ENCODE measurements around the gene DHX8. TPM values are rescaled to one million over a fixed set of nuclear protein-coding genes. Genes with fewer than 3 reads are reported as not detected.

The DHX8 gene
- total and polyA plus RNA-seq, 5 donors from 2014 or later = 19.8 to 129 (median 26.9) TPM

DNA sequence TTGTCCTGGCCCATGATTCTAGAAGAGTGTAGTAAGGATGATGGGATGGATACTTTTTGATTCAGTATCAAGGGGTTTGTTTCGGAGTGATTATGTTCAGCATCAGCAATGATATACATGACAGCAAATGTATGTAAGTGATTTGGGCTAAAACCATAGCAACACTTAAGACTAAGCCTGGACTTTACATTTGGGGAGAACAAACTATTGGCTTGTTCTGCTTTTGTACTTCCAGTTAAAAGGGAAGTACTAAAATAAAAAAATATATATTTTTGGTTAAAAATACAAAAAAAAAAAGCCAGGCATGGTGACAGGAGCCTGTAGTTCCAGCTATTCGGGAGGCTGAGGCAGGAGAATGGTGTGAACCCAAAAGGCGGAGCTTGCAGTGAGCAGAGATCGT lies 20.5 kb upstream of the DHX8 start:
- Mint-ChIP-seq H3K4me3 (no peak overlapping the region), H3K36me3 (no peaks in the 10 kb centered on the region), H3K4me1 (no peaks in the 10 kb centered on the region), H3K27ac (no peak overlapping the region), H3K27me3 (peaks cover 38% of the 10 kb centered on the region), H3K9me3 (peaks cover 0 to 4% (median 0%) of the 10 kb centered on the region in 7 donors)
- H3K27ac ChIP-seq (ENCODE audit: insufficient read depth, low read length, poor library complexity, severe bottlenecking) = no peak overlapping the region
- no peaks in the 10 kb centered on the region for H3K9me3 ChIP-seq (ENCODE audit: control insufficient read depth in 2 of 2, low read length in 2 of 2)
- no peak for ATAC-seq (ENCODE audit: low read depth in 2 of 2)
- no peaks in the 10 kb centered on the region for H3K36me3 ChIP-seq (ENCODE audit: control insufficient read depth, insufficient read depth, low read length)
- H3K4me1 ChIP-seq (ENCODE audit: control insufficient read depth, insufficient read depth, low read length, poor library complexity, severe bottlenecking) = no peaks in the 10 kb centered on the region
- H3K4me3 ChIP-seq (ENCODE audit: low read depth, low read length) = no peak overlapping the region
- no peak for DNase-seq
- H3K27me3 ChIP-seq (ENCODE audit: control insufficient read depth, insufficient read depth, low read length) = no peaks in the 10 kb centered on the region

DNA sequence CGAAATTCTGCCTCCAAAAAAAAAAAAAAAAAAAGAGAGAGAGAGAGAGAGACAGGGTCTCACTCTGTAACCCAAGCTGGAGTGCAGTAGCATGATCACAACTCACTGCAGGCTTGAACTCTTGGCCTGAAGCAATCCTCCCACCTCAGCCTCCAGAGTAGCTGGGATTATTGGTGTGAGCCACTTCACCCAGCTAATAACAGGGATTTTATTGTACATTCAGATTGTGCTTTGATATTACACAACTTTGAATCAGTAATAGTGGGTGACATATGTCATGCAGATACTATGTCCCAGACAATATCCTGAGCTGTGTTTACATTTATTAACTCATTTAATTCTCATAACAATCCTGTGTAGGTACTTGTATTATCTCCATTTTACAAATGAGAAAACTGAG lies 19.7 kb upstream of the DHX8 start:
- no peak overlapping the region for H3K4me3 Mint-ChIP-seq
- no peaks in the 10 kb centered on the region for H3K36me3 Mint-ChIP-seq
- no peaks in the 10 kb centered on the region for H3K9me3 ChIP-seq (ENCODE audit: control insufficient read depth in 2 of 2, low read length in 2 of 2)
- H3K9me3 Mint-ChIP-seq = peaks cover 0 to 4% (median 0%) of the 10 kb centered on the region in 7 donors
- peaks cover 39% of the 10 kb centered on the region for H3K27me3 Mint-ChIP-seq
- H3K4me1 Mint-ChIP-seq = no peaks in the 10 kb centered on the region
- DNase-seq (no peak), ATAC-seq (ENCODE audit: low read depth in 2 of 2) (no peak)
- H3K27ac ChIP-seq (ENCODE audit: insufficient read depth, low read length, poor library complexity, severe bottlenecking) = no peak overlapping the region
- H3K36me3 ChIP-seq (ENCODE audit: control insufficient read depth, insufficient read depth, low read length) = no peaks in the 10 kb centered on the region
- no peaks in the 10 kb centered on the region for H3K27me3 ChIP-seq (ENCODE audit: control insufficient read depth, insufficient read depth, low read length)
- H3K27ac Mint-ChIP-seq = no peak overlapping the region
- H3K4me1 ChIP-seq (ENCODE audit: control insufficient read depth, insufficient read depth, low read length, poor library complexity, severe bottlenecking) = no peaks in the 10 kb centered on the region
- no peak overlapping the region for H3K4me3 ChIP-seq (ENCODE audit: low read depth, low read length)

DNA sequence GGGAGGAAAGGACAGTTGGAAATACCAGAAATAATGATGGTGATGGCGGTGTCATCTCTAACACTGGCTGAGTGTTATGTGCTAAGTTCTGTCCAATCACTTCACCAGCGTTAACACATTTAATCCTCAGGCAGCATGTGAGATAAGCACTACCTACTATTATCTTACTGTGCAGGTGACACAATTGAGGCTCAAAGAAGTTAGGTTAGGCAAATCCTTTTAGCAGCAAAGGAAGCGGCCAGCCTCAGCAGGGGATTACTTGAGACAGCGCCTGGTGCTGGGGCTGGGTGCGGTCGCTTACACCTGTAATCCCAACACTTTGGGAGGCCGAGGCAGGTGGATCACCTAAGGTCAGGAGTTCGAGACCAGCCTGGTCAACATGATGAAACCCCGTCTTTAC lies 18.7 kb upstream of the DHX8 start:
- no peak overlapping the region for H3K4me3 ChIP-seq (ENCODE audit: low read depth, low read length)
- no peaks in the 10 kb centered on the region for H3K36me3 ChIP-seq (ENCODE audit: control insufficient read depth, insufficient read depth, low read length)
- ATAC-seq (ENCODE audit: low read depth in 2 of 2) (no peak), DNase-seq (no peak)
- Mint-ChIP-seq H3K4me3 (no peak overlapping the region), H3K27ac (no peak overlapping the region), H3K9me3 (peaks cover 0 to 4% (median 0%) of the 10 kb centered on the region in 7 donors), H3K4me1 (no peaks in the 10 kb centered on the region), H3K27me3 (peaks cover 37% of the 10 kb centered on the region), H3K36me3 (no peaks in the 10 kb centered on the region)
- no peaks in the 10 kb centered on the region for H3K9me3 ChIP-seq (ENCODE audit: control insufficient read depth in 2 of 2, low read length in 2 of 2)
- no peaks in the 10 kb centered on the region for H3K4me1 ChIP-seq (ENCODE audit: control insufficient read depth, insufficient read depth, low read length, poor library complexity, severe bottlenecking)
- H3K27ac ChIP-seq (ENCODE audit: insufficient read depth, low read length, poor library complexity, severe bottlenecking) = no peak overlapping the region
- no peaks in the 10 kb centered on the region for H3K27me3 ChIP-seq (ENCODE audit: control insufficient read depth, insufficient read depth, low read length)

DNA sequence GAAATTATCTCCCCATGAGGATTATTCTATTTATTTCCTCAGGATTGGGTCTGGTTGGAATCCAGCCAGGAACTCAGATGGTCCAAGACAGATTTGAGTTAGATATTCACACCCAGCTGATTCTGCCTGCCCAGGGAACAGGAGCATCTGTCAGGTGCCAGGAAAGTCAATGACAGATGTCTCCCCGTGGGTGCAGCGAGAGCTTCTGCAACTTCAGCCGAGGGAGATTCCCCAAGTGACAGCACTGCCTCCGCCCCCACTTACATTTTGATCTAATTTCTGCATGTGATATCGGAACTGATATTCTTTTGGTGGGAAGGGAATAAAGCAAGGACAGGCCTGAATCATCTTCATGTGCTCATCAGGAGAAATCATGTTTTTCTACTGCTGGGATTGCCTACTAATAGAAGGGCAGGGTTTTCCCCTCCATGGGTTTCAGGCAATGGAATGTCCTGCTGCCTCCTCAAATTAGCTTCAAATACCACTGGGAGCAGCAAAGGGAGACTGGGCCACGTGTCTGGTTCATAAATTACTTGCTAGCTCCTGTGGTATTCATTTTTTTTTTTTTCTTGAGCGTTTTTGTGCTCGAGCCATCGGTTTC lies 15.7 kb upstream of the DHX8 start:
- no peak for DNase-seq
- Mint-ChIP-seq H3K4me3 (no peak overlapping the region), H3K27me3 (peaks cover 23% of the 10 kb centered on the region), H3K27ac (no peak overlapping the region), H3K4me1 (no peaks in the 10 kb centered on the region), H3K9me3 (no peaks in the 10 kb centered on the region), H3K36me3 (no peaks in the 10 kb centered on the region)
- no peak for ATAC-seq (ENCODE audit: low read depth in 2 of 2)
- Histone ChIP-seq H3K27ac (ENCODE audit: insufficient read depth, low read length, poor library complexity, severe bottlenecking) (no peak overlapping the region), H3K4me3 (ENCODE audit: low read depth, low read length) (no peak overlapping the region), H3K27me3 (ENCODE audit: control insufficient read depth, insufficient read depth, low read length) (no peaks in the 10 kb centered on the region), H3K9me3 (ENCODE audit: control insufficient read depth in 2 of 2, low read length in 2 of 2) (no peaks in the 10 kb centered on the region), H3K36me3 (ENCODE audit: control insufficient read depth, insufficient read depth, low read length) (no peaks in the 10 kb centered on the region), H3K4me1 (ENCODE audit: control insufficient read depth, insufficient read depth, low read length, poor library complexity, severe bottlenecking) (no peaks in the 10 kb centered on the region)

DNA sequence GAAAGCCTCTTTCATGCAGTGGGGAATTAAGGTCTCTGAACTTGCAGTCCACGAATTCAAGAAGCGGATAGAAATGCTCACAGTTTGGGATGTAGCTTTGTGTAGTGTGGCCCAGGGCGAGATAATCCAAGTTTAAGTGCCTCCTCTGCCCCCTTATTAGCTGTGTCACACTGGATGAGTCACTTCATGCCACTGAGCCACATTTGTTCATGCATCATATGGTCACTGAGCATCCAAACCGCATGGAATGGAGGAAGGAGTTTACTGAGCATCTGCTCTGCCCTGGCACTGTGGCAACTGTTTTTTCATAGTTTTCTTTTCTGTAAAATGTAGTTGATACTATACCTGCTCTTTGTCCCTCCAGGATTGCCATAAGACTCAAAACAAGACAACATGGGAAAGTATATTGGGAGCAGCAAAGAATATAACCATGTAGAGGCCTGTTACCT lies 15.1 kb upstream of the DHX8 start:
- no peaks in the 10 kb centered on the region for H3K9me3 ChIP-seq (ENCODE audit: control insufficient read depth in 2 of 2, low read length in 2 of 2)
- Mint-ChIP-seq H3K4me1 (no peaks in the 10 kb centered on the region), H3K27ac (no peak overlapping the region), H3K4me3 (no peak overlapping the region), H3K36me3 (no peaks in the 10 kb centered on the region), H3K27me3 (peaks cover 23% of the 10 kb centered on the region), H3K9me3 (no peaks in the 10 kb centered on the region)
- peaks cover 2% of the 10 kb centered on the region for H3K27me3 ChIP-seq (ENCODE audit: control insufficient read depth, insufficient read depth, low read length)
- ATAC-seq (ENCODE audit: low read depth in 2 of 2) (no peak), DNase-seq (no peak)
- no peak overlapping the region for H3K4me3 ChIP-seq (ENCODE audit: low read depth, low read length)
- no peak overlapping the region for H3K27ac ChIP-seq (ENCODE audit: insufficient read depth, low read length, poor library complexity, severe bottlenecking)
- no peaks in the 10 kb centered on the region for H3K4me1 ChIP-seq (ENCODE audit: control insufficient read depth, insufficient read depth, low read length, poor library complexity, severe bottlenecking)
- H3K36me3 ChIP-seq (ENCODE audit: control insufficient read depth, insufficient read depth, low read length) = no peaks in the 10 kb centered on the region

DNA sequence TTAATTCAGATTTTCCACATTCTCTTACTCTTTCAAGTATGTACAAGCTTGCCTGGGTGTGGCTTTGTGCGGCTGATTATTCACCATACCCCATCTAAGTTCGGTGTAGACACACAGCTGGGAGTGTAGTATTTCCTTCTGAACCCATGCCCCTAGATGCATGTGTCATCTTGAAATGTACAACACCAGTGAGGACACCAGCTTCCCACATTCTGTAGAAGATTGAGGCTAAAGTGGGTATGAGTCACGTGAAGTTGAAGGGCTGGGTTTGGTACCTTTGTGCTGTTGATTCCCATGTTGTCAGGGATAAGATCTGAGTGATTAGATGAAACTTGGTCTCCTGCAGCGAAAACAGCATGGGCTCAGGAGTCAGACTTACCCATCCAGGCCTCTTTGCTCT lies 14.6 kb upstream of the DHX8 start:
- Mint-ChIP-seq H3K27ac (no peak overlapping the region), H3K36me3 (no peaks in the 10 kb centered on the region), H3K4me3 (no peak overlapping the region), H3K4me1 (no peaks in the 10 kb centered on the region), H3K27me3 (peaks cover 23% of the 10 kb centered on the region), H3K9me3 (no peaks in the 10 kb centered on the region)
- ATAC-seq (ENCODE audit: low read depth in 2 of 2) = no peak
- Histone ChIP-seq H3K27ac (ENCODE audit: insufficient read depth, low read length, poor library complexity, severe bottlenecking) (no peak overlapping the region), H3K9me3 (ENCODE audit: control insufficient read depth in 2 of 2, low read length in 2 of 2) (no peaks in the 10 kb centered on the region), H3K4me1 (ENCODE audit: control insufficient read depth, insufficient read depth, low read length, poor library complexity, severe bottlenecking) (no peaks in the 10 kb centered on the region), H3K27me3 (ENCODE audit: control insufficient read depth, insufficient read depth, low read length) (peaks cover 2% of the 10 kb centered on the region), H3K4me3 (ENCODE audit: low read depth, low read length) (no peak overlapping the region), H3K36me3 (ENCODE audit: control insufficient read depth, insufficient read depth, low read length) (no peaks in the 10 kb centered on the region)
- no peak for DNase-seq

DNA sequence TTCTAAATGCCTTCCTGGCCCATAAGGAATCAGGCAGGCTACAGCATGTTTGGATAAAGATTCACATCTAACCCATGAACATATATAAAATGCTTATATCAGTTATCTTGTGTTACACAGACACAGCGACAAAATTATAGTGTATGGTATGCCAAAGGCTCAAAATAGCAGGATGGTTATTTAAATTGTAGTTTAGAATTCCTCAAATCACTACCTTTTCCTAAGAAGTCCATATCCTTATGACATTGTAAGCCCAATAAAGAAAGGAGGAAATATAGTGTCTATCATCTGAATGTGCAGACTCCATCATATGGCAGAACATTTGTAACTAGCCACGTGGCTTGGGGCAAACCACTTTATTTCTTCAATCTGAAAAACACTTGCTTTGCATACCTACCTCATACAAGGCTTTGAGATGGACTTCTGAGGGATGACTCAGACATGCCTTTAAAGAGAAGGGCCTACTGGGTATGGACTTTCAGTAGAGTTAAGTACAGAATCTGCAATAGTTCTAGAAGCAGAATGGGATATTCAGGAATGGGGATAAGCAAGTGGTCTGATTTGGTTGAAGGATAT lies 12.1 kb upstream of the DHX8 start:
- ATAC-seq (ENCODE audit: low read depth in 2 of 2) = no peak
- Histone ChIP-seq H3K4me3 (ENCODE audit: low read depth, low read length) (no peak overlapping the region), H3K27me3 (ENCODE audit: control insufficient read depth, insufficient read depth, low read length) (peaks cover 2% of the 10 kb centered on the region), H3K4me1 (ENCODE audit: control insufficient read depth, insufficient read depth, low read length, poor library complexity, severe bottlenecking) (no peaks in the 10 kb centered on the region), H3K9me3 (ENCODE audit: control insufficient read depth in 2 of 2, low read length in 2 of 2) (no peaks in the 10 kb centered on the region), H3K36me3 (ENCODE audit: control insufficient read depth, insufficient read depth, low read length) (no peaks in the 10 kb centered on the region), H3K27ac (ENCODE audit: insufficient read depth, low read length, poor library complexity, severe bottlenecking) (no peak overlapping the region)
- H3K27me3 Mint-ChIP-seq = peaks cover 12% of the 10 kb centered on the region
- H3K4me1 Mint-ChIP-seq = no peaks in the 10 kb centered on the region
- H3K4me3 Mint-ChIP-seq = no peak overlapping the region
- H3K27ac Mint-ChIP-seq = no peak overlapping the region
- H3K9me3 Mint-ChIP-seq = no peaks in the 10 kb centered on the region
- no peaks in the 10 kb centered on the region for H3K36me3 Mint-ChIP-seq
- no peak for DNase-seq

DNA sequence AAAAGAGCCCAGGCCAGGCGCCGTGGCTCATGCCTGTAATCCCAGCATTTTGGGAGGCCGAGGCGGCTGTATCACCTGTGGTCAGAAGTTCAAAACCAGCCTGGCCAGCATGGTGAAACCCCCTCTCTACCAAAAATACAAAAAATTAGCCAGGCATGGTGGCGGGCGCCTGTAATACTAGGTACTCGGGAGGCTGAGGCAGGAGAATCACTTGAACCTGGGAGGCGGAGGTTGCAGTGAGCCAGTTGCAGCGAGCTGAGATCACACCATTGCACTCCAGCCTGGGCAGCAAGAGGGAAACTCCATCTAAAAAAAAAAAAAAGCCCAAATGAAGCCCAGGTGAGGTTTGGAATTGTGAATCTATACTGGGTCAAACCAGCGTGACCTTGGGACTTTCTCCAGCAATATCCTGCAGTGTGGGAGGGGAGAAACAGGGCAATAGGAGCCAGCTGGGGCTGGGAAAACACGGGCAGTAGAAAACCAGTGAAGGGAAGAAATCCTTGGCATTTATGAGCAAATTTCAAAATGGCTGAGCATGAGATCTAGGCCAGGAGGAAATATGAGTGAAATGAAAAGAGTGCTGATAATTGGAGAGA lies 8.2 kb upstream of the DHX8 start:
- DNase-seq (no peak), ATAC-seq (ENCODE audit: low read depth in 2 of 2) (no peak)
- Histone ChIP-seq H3K27ac (ENCODE audit: insufficient read depth, low read length, poor library complexity, severe bottlenecking) (no peak overlapping the region), H3K36me3 (ENCODE audit: control insufficient read depth, insufficient read depth, low read length) (no peaks in the 10 kb centered on the region), H3K9me3 (ENCODE audit: control insufficient read depth in 2 of 2, low read length in 2 of 2) (no peaks in the 10 kb centered on the region), H3K4me1 (ENCODE audit: control insufficient read depth, insufficient read depth, low read length, poor library complexity, severe bottlenecking) (no peaks in the 10 kb centered on the region), H3K4me3 (ENCODE audit: low read depth, low read length) (no peak overlapping the region), H3K27me3 (ENCODE audit: control insufficient read depth, insufficient read depth, low read length) (peaks cover 3% of the 10 kb centered on the region)
- Mint-ChIP-seq H3K9me3 (no peaks in the 10 kb centered on the region), H3K4me3 (no peak overlapping the region), H3K4me1 (no peaks in the 10 kb centered on the region), H3K27me3 (peaks cover 15% of the 10 kb centered on the region), H3K36me3 (no peaks in the 10 kb centered on the region), H3K27ac (no peak overlapping the region)
